HUES64 (cell line): Measurements from ENCODE around the gene NXPE3. TPM values are rescaled to one million over a fixed set of nuclear protein-coding genes. Genes with fewer than 3 reads are reported as not detected.
"Not testable (repeated sequence)": the region's sequence is repeated elsewhere in the genome, so short reads cannot be mapped to it uniquely, and the experiment has no call there.

Source experiments
- H3K27ac ChIP-seq: 2 replicates; pipeline ENCODE4 v1.7.0; 2013; ENCODE audit warnings: low read depth, low read length, inconsistent platforms
- H3K27me3 ChIP-seq: 2 replicates; pipeline ENCODE4 v1.6.1; 2013; ENCODE audit warnings: mild to moderate bottlenecking, low read length; ENCODE audit not compliant: insufficient read depth
- H3K36me3 ChIP-seq: 2 replicates; pipeline ENCODE4 v1.6.1; 2013; ENCODE audit warnings: mild to moderate bottlenecking, low read length; ENCODE audit not compliant: insufficient read depth
- H3K4me1 ChIP-seq: 2 replicates; pipeline ENCODE4 v1.6.1; 2013; ENCODE audit warnings: mild to moderate bottlenecking, low read length, moderate library complexity; ENCODE audit not compliant: insufficient read depth
- H3K4me3 ChIP-seq: 2 replicates; pipeline ENCODE4 v1.5.1; 2013; ENCODE audit warnings: mild to moderate bottlenecking, low read length, moderate library complexity
- H3K9ac ChIP-seq: 2 replicates; pipeline ENCODE4 v1.6.1; 2013; ENCODE audit warnings: mild to moderate bottlenecking, low read depth, low read length
- H3K9me3 ChIP-seq: 2 replicates; pipeline ENCODE4 v1.6.1; 2013; ENCODE audit warnings: low read depth, low read length; ENCODE audit not compliant: insufficient read depth
- WGBS: fragments of 150-250, 120-280 bp; methylation state at CpG from one replicate; pipeline ENCODE4 v1.1.7; 2013; ENCODE audit warnings: missing lambda C conversion rate; 5-methylcytosine and 5-hydroxymethylcytosine counted together
- polyA plus RNA-seq, 2 experiments: library from polyadenylated mRNA; stranded (reverse); fragments of 50-300 nt; gene quantifications; one replicate each; pipeline ENCODE4 v1.2.3, GENCODE V29; 2013

Gene NXPE3
- polyA plus RNA-seq (2013, experiment 1 of 2): 14.3 TPM
- polyA plus RNA-seq (2013, experiment 2 of 2): 16.1 TPM

DNA sequence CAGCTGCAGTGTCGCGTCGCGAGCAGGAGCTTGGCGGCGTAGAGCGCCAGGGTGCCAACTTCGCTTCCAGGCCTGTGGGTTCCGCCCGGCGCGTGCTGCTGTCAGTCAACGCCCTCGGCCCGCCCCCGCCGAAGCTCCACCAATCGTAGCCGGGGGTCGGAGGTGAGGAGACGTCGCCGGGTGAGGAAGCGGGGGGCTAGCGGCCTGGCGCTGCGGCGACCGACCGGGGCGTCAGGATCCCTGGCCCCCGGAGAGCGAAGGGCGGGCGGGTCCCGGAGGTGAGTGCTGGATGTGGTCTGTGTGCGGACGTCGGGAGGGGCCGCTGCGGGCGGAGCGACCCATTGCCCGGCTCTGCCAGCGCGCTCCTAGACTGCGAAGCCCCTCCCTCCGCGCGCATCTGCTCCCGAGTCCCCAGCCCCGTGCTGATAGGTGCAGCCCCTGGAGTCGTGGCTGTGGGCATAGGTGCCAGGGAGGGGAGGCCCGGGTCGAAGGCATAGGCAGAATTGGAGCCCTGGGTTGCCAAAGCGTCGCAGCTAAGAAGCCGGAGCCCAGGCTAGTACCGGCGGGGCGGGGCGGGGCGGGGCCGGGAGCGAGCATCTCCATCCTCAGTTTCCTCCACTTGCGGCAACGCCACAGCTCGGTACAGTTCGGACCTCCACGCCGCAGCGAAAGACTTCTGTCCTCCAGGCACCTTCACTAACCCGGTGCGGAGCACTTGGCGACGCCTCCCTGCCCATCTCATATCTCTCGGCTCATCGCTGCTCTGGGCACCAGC is at the start of gene NXPE3:
TSS of gene NXPE3 (plus strand) at position 165 of the 775 bp plus-strand sequence. CDS start 6,386 bp downstream, outside the sequence.
- H3K9me3 ChIP-seq: no peaks in the 10 kb centered on the region
- peak within 1 kb of the TSS; percentile 63 for H3K9ac ChIP-seq
- H3K4me1 ChIP-seq: peaks cover 28% of the 10 kb centered on the region
- H3K4me3 ChIP-seq: peak within 1 kb of the TSS; percentile 87
- peaks cover 10% of the 10 kb centered on the region for H3K27me3 ChIP-seq
- peaks cover 20% of the 10 kb centered on the region for H3K36me3 ChIP-seq
- WGBS: 1% methylated on average over 78 of the region's 78 CpGs
- no peak within 1 kb of the TSS for H3K27ac ChIP-seq

DNA sequence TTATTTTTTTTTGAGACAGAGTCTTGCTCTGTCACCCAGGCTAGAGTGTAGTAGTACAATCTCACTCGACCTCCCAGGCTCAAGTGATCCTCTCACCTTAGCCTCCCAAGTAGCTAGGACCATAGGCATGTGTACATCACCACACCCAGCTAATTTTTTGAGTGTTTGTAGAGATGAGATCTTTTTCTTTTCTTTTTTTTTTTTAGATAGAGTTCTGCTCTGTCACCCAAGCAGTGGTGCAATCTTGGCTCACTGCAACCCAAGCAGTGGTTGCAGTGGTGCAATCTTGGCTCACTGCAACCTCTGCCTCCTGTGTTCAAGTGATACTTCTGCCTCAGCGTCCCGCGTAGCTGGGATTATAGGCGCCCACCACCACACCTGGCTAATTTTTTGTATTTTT is 49.4 kb upstream of the NXPE3 start:
- H3K36me3 ChIP-seq: peaks cover 74% of the 10 kb centered on the region
- peaks cover 4% of the 10 kb centered on the region; the same call in 1 of the 2 replicates for H3K4me1 ChIP-seq
- no peaks in the 10 kb centered on the region for H3K27me3 ChIP-seq
- H3K27ac ChIP-seq: no peak overlapping the region
- 95% methylated on average over 5 of the region's 5 CpGs for WGBS
- no peak overlapping the region for H3K9ac ChIP-seq
- H3K9me3 ChIP-seq: no peaks in the 10 kb centered on the region
- H3K4me3 ChIP-seq: no peak overlapping the region

DNA sequence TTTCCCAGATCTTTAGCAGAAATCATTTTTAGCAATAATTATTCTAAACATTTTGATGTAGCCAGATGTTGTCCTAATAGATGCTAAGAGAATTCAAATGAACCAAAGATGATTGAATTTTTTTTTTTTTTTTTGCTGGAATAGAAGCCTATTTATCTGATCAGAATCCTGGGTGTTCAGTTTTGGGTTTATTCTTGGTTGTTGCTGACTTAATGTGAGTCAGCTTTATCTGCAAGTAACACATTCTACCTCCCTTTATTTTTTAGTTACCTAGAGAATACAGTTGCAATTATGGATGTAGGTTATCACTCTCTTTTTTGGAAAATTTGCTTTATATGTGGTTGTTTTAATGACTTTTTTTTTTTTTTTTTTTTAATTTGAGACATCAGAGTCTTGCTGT is 48.2 kb upstream of the NXPE3 start:
- H3K27ac ChIP-seq: no peak overlapping the region
- no peaks in the 10 kb centered on the region for H3K27me3 ChIP-seq
- no peaks in the 10 kb centered on the region for H3K9me3 ChIP-seq
- H3K36me3 ChIP-seq: peaks cover 86% of the 10 kb centered on the region
- no peak overlapping the region for H3K9ac ChIP-seq
- peaks cover 1% of the 10 kb centered on the region; the same call in 1 of the 2 replicates for H3K4me1 ChIP-seq
- no peak overlapping the region for H3K4me3 ChIP-seq

DNA sequence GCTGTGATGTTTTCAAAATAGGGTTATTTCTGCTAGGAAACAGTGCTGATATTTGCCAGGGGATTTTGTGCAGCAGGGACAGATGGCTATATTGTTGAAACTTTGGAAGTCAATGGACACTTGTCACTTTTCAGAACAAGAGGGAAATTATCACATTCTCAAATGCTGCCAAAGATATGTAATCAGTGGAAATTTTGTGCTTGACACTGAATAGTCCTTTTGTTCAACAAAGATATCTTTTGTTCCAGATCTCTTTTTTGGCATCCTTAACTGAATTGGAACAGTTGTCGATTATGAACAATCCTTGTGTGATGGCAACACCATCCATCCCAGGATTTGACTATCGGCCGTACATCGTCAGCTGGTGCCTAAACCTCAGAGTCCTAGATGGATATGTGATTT is 46.8 kb upstream of the NXPE3 start:
- Histone ChIP-seq H3K4me1 (no peaks in the 10 kb centered on the region), H3K36me3 (peaks cover 89% of the 10 kb centered on the region), H3K9ac (no peak overlapping the region), H3K9me3 (no peaks in the 10 kb centered on the region), H3K27me3 (no peaks in the 10 kb centered on the region), H3K27ac (no peak overlapping the region), H3K4me3 (no peak overlapping the region)
- over 99% methylated on average over 4 of the region's 4 CpGs for WGBS

DNA sequence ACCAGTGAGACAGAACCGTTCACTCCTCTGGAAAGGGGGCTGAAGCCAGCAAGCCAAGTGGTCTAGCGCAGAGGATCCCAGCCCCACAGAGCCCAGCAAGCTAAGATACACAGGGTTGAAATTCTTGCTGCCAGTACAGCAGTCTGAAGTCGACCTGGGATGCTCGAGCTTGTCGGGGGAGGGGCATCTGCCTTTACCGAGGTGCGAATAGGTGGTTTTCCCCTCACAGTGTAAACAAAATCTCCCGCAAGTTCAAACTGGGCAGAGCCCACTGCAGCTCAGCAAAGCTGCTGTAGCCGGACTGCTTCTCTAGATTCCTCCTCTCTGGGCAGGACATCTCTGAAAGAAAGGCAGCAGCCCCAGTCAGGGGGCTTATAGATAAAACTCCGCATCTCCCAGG is 43.2 kb upstream of the NXPE3 start:
- Histone ChIP-seq H3K36me3 (peaks cover 56% of the 10 kb centered on the region), H3K27ac (no peak overlapping the region), H3K4me3 (no peak overlapping the region), H3K9ac (no peak overlapping the region), H3K9me3 (peaks cover 4% of the 10 kb centered on the region; the same call in 1 of the 2 replicates), H3K27me3 (no peaks in the 10 kb centered on the region), H3K4me1 (no peaks in the 10 kb centered on the region)
- WGBS: 93% methylated on average over 10 of the region's 10 CpGs

DNA sequence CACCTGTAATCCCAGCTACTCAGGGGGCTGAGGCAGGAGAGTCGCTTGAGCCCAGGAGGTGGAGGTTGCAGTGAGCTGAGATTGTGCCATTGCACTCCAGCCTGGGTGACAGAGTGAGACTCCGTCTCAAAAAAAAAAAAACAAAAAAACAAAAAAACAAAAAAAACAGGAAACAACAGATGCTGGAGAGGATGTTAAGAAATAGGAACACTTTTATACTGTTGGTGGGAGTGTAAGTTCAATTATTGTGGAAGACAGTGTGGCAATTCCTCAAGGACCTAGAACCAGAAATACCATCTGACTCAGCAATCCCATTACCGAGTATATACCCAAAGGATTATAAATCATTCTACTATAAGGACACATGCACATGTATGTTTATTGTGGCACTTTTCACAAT is 37.1 kb upstream of the NXPE3 start:
- not testable (repeated sequence) for H3K9ac ChIP-seq, H3K9me3 ChIP-seq, H3K36me3 ChIP-seq, H3K4me3 ChIP-seq, H3K27me3 ChIP-seq, H3K4me1 ChIP-seq, H3K27ac ChIP-seq
- 96% methylated on average over 2 of the region's 3 CpGs for WGBS

DNA sequence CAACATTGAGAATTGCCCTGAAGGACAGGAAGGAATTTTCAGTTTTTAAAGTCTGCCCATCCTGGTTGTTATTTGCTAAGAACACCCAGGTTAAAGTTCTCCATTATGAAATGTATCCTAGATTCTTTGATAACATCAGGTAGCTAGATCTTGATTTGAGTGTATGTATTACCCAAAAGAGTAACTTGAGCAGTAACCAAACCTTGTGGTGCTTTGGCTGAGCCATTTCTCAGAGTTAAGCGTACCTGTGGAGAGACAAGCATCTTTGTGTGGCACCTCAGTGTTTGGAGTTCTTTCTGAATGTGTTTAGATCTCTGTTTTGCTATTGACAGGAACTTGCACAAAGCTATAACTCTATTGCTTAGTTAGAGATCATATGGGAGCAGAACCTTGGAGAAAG is 34.2 kb upstream of the NXPE3 start:
- H3K9me3 ChIP-seq: no peaks in the 10 kb centered on the region
- 53% methylated on average over 1 of the region's 1 CpG for WGBS
- H3K27ac ChIP-seq: no peak overlapping the region
- H3K4me1 ChIP-seq: no peaks in the 10 kb centered on the region
- H3K4me3 ChIP-seq: no peak overlapping the region
- peaks cover 16% of the 10 kb centered on the region; the same call in 1 of the 2 replicates for H3K36me3 ChIP-seq
- H3K27me3 ChIP-seq: no peaks in the 10 kb centered on the region
- no peak overlapping the region for H3K9ac ChIP-seq

DNA sequence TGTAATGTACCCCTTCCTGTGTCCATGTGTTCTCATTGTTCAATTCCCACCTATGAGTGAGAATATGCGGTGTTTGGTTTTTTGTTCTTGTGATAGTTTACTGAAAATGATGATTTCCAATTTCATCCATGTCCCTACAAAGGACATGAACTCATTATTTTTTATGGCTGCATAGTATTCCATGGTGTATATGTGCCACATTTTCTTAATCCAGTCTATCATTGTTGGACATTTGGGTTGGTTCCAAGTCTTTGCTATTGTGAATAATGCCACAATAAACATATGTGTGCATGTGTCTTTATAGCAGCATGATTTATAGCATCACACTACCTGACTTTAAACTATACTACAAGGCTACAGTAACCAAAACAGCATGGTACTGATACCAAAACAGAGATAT is 33.1 kb upstream of the NXPE3 start:
- not testable (repeated sequence) for H3K27me3 ChIP-seq, H3K4me3 ChIP-seq, H3K9ac ChIP-seq, H3K4me1 ChIP-seq, H3K9me3 ChIP-seq, H3K27ac ChIP-seq
- no CpG with 5 or more reads among the region's 1 CpG for WGBS
- H3K36me3 ChIP-seq: peaks cover 16% of the 10 kb centered on the region; the same call in 1 of the 2 replicates

DNA sequence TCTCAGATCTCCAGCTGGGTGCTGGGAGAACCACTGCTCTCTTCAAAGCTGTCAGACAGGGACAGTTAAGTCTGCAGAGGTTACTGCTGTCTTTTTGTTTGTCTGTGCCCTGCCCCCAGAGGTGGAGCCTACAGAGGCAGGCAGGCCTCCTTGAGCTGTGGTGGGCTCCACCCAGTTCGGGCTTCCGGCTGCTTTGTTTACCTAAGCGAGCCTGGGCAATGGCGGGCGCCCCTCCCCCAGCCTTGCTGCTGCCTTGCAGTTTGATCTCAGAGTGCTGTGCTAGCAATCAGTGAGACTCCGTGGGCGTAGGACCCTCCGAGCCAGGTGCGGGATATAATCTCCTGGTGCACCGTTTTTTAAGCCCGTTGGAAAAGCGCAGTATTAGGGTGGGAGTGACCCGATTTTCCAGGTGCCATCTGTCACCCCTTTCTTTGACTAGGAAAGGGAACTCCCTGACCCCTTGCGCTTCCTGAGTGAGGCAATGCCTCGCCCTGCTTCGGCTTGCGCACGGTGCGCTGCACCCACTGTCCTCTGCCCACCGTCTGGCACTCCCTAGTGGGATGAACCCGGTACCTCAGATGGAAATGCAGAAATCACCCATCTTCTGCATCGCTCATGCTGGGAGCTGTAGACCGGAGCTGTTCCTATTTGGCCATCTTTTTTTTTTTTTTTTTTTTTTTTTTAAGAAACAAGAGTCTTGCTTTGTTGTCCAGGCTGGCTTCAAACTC is 25.5 kb upstream of the NXPE3 start:
- not testable (repeated sequence) for H3K9ac ChIP-seq, H3K27ac ChIP-seq, H3K4me3 ChIP-seq, H3K4me1 ChIP-seq, H3K9me3 ChIP-seq, H3K27me3 ChIP-seq
- whole genome bisulfite sequencing: 92% methylated on average over 11 of the region's 23 CpGs
- peaks cover 46% of the 10 kb centered on the region for H3K36me3 ChIP-seq

DNA sequence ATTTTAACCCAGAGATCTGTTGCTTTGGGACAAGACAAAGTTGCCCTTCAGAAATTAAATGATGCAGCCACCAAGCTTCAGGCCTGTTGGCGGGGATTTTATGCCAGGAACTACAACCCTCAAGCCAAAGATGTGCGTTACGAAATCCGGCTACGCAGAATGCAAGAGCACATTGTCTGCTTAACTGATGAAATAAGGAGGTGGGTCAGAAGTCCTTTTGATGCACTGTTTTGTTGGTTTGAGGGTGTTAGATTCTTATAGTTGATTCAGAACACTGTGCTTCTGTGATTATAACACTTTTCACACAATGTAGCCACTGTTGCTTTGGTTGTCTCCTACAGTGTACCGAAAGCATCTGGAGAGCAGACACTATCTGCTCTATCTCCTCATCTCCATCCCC is 20.8 kb upstream of the NXPE3 start:
- peaks cover 73% of the 10 kb centered on the region for H3K36me3 ChIP-seq
- H3K4me3 ChIP-seq: no peak overlapping the region
- H3K9ac ChIP-seq: no peak overlapping the region
- no peaks in the 10 kb centered on the region for H3K27me3 ChIP-seq
- WGBS: 98% methylated on average over 6 of the region's 6 CpGs
- H3K27ac ChIP-seq: no peak overlapping the region
- peaks cover 5% of the 10 kb centered on the region; the same call in 1 of the 2 replicates for H3K9me3 ChIP-seq
- no peaks in the 10 kb centered on the region for H3K4me1 ChIP-seq

DNA sequence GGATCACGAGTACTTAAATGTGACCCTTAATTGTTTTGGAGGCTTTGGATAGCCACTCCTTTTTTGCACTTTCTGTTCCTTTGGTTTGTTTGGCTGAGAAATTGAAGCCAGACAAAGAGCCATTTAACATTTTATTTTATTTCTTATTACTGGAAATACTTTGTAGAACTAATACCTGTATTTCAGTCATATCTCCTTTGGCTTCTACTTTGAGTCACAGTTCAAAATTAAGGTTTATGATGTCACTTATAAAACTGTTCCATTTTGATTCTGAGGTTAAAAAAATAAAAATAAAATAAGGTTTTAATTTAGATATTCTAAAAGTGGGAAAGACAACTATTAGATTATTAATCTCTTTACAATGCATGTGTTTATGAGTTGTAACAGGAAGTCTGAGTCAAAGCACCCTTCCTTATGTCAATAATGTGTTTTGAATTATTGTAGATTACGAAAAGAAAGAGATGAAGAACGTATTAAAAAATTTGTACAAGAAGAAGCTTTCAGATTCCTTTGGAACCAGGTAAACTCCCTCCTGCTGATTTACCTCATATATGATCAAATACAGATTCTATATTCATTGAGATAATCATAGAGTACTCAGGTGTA is 16.9 kb upstream of the NXPE3 start:
- no peaks in the 10 kb centered on the region for H3K4me1 ChIP-seq
- H3K27me3 ChIP-seq: no peaks in the 10 kb centered on the region
- no peak overlapping the region for H3K27ac ChIP-seq
- H3K9ac ChIP-seq: no peak overlapping the region
- 91% methylated on average over 1 of the region's 3 CpGs for WGBS
- H3K36me3 ChIP-seq: peaks cover 68% of the 10 kb centered on the region
- H3K4me3 ChIP-seq: no peak overlapping the region
- no peaks in the 10 kb centered on the region for H3K9me3 ChIP-seq
